NCI-H524 (cell line): ENCODE data around the gene FOSB.

Experiments
- DNase-seq, 2 experiments: peaks; one replicate each; lab custom pipeline; 2025; lab: John Stamatoyannopoulos, UW

The FOSB gene

GRCh38 chr19:45484273-45484945, 16.6 kb downstream of the FOSB start:
- no peak for DNase-seq

GRCh38 chr19:45485305-45486077, 17.7 kb downstream of the FOSB start:
- DNase-seq: peak; percentile 93 to 96

- DNase-seq: no peak
Measured at GRCh38 chr19:45488708-45489107, 20.9 kb downstream of the FOSB start.

GRCh38 chr19:45489216-45489855, 21.5 kb downstream of the FOSB start:
- DNase-seq: no peak

- no peak for DNase-seq
Measured at GRCh38 chr19:45492137-45492626, 24.4 kb downstream of the FOSB start.

GRCh38 chr19:45492627-45493470, 25.1 kb downstream of the FOSB start:
- peak; percentile 17 to 43 for DNase-seq

GRCh38 chr19:45494261-45494916, 26.6 kb downstream of the FOSB start:
- DNase-seq: no peak

GRCh38 chr19:45495178-45495577, 27.4 kb downstream of the FOSB start:
- no peak for DNase-seq

- peak in 1 of 2 experiments; percentile 40 for DNase-seq
Measured at GRCh38 chr19:45496349-45496953, 28.7 kb downstream of the FOSB start.

GRCh38 chr19:45497791-45498190, 30.0 kb downstream of the FOSB start:
- peak in 1 of 2 experiments; percentile 12 for DNase-seq

- DNase-seq: peak; percentile 83 to 91
Measured at GRCh38 chr19:45498411-45499195, 30.8 kb downstream of the FOSB start, which contains the start of gene PPM1N. PPM1N (plus strand) TSS chr19:45498443; CDS start chr19:45498473, 30 bp downstream.

GRCh38 chr19:45499196-45500180, 31.7 kb downstream of the FOSB start:
- DNase-seq: peak in 1 of 2 experiments; percentile 56

- no peak for DNase-seq
Measured at GRCh38 chr19:45500918-45501729, 33.3 kb downstream of the FOSB start.

- DNase-seq: no peak
Measured at GRCh38 chr19:45501730-45502014, 33.9 kb downstream of the FOSB start.

GRCh38 chr19:45502111-45502510, 34.3 kb downstream of the FOSB start:
- DNase-seq: no peak

- no peak for DNase-seq
Measured at GRCh38 chr19:45503909-45504308, 36.1 kb downstream of the FOSB start.

- no peak for DNase-seq
Measured at GRCh38 chr19:45505151-45505995, 37.6 kb downstream of the FOSB start.
